GM23338 (cell line): ENCODE data around the gene VPS50. TPM values are rescaled to one million over a fixed set of nuclear protein-coding genes. Genes with fewer than 3 reads are reported as not detected.

Source experiments
- ATAC-seq: fragments of 200-7000 bp; cut with Tn5 transposase; 3 replicates; pipeline ENCODE4 v1.9.1; 2020
- DNase-seq: peaks from one replicate; pipeline ENCODE4 v3.0.0-alpha.2; 2015; ENCODE audit warnings: low spot score
- H2AFZ ChIP-seq: fragments of 200-600 bp; sonication (generic); 2 replicates; pipeline ENCODE4 v1.8.0; 2016; ENCODE audit warnings: antibody characterized with exemption, mild to moderate bottlenecking, moderate library complexity
- H3F3A ChIP-seq: fragments of 200-600 bp; sonication (generic); replicated peaks from 2 replicates; pipeline ENCODE4 v1.8.0; 2017; ENCODE audit warnings: antibody characterized with exemption, mixed run types, low read depth
- H3K27ac ChIP-seq: fragments of 200-600 bp; sonication (generic); 2 replicates; pipeline ENCODE4 v1.6.1; 2016; ENCODE audit warnings: low read depth
- H3K27me3 ChIP-seq: fragments of 200-600 bp; sonication (generic); 2 replicates; pipeline ENCODE4 v1.8.0; 2016; ENCODE audit warnings: mild to moderate bottlenecking, mixed run types, moderate library complexity; ENCODE audit not compliant: insufficient read depth
- H3K36me3 ChIP-seq: fragments of 200-600 bp; sonication (generic); 2 replicates; pipeline ENCODE4 v1.8.0; 2016; ENCODE audit warnings: mild to moderate bottlenecking; ENCODE audit not compliant: insufficient read depth
- H3K4me1 ChIP-seq: fragments of 200-600 bp; sonication (generic); 2 replicates; pipeline ENCODE4 v1.8.0; 2016; ENCODE audit warnings: mild to moderate bottlenecking, moderate library complexity; ENCODE audit not compliant: insufficient read depth
- H3K4me2 ChIP-seq: fragments of 200-600 bp; sonication (generic); 2 replicates; pipeline ENCODE4 v1.7.1; 2017; ENCODE audit warnings: mixed run types
- H3K4me3 ChIP-seq: fragments of 200-600 bp; sonication (generic); 2 replicates; pipeline ENCODE4 v1.6.1; 2016; ENCODE audit warnings: mixed run types
- H3K79me2 ChIP-seq: fragments of 200-600 bp; sonication (generic); replicated peaks from 2 replicates; pipeline ENCODE4 v1.8.0; 2017; ENCODE audit warnings: mild to moderate bottlenecking; ENCODE audit not compliant: insufficient read depth
- H3K9me2 ChIP-seq: fragments of 200-600 bp; sonication (generic); 2 replicates; pipeline ENCODE4 v1.8.0; 2017; ENCODE audit not compliant: insufficient read depth
- H4K20me1 ChIP-seq: fragments of 200-600 bp; sonication (generic); replicated peaks from 2 replicates; pipeline ENCODE4 v1.8.0; 2017; ENCODE audit warnings: mild to moderate bottlenecking; ENCODE audit not compliant: insufficient read depth
- H3K27ac Mint-ChIP-seq: 2 replicates; pipeline ENCODE4 v1.8.0; 2020; ENCODE audit warnings: inconsistent platforms, mild to moderate bottlenecking, moderate library complexity, mixed read lengths
- H3K27me3 Mint-ChIP-seq: 3 replicates; pipeline ENCODE4 v1.8.0; 2022; ENCODE audit warnings: low read depth, mild to moderate bottlenecking, moderate library complexity, mixed read lengths, inconsistent platforms; ENCODE audit not compliant: insufficient read depth, poor library complexity
- H3K36me3 Mint-ChIP-seq: 3 replicates; pipeline ENCODE4 v1.8.0; 2021; ENCODE audit warnings: low read depth, mild to moderate bottlenecking, inconsistent platforms, moderate library complexity, mixed read lengths
- H3K4me1 Mint-ChIP-seq: 3 replicates; pipeline ENCODE4 v1.8.0; 2020; ENCODE audit warnings: mild to moderate bottlenecking, inconsistent platforms, mixed read lengths
- H3K4me3 Mint-ChIP-seq: 3 replicates; pipeline ENCODE4 v1.8.0; 2021; ENCODE audit warnings: moderate library complexity, mild to moderate bottlenecking, inconsistent platforms, mixed read lengths
- H3K9me3 Mint-ChIP-seq: 3 replicates; pipeline ENCODE4 v1.8.0; 2020; ENCODE audit warnings: moderate library complexity, mild to moderate bottlenecking, inconsistent platforms, mixed read lengths
- CREB1 ChIP-seq: fragments of 250-450 bp; sonication (Bioruptor Pico); IDR thresholded peaks from 2 replicates; pipeline ENCODE4 v1.5.0; 2020; ENCODE audit warnings: low read depth, mild to moderate bottlenecking, moderate library complexity
- CTCF ChIP-seq, 2 experiments: fragments of 200-600 bp in 1 of 2; sonication (generic) in 1 of 2; conservative IDR thresholded peaks; 2 replicates each; pipeline versions ENCODE4 v1.5.1 to v1.6.1; 2016 to 2017; ENCODE audit warnings: antibody characterized with exemption in 2 of 2, low read depth in 2 of 2, mild to moderate bottlenecking in 2 of 2, moderate library complexity in 1 of 2
- ETS1 ChIP-seq: IDR thresholded peaks from 2 replicates; pipeline ENCODE4 v1.6.1; 2016; ENCODE audit warnings: antibody characterized with exemption
- EZH2 ChIP-seq: fragments of 200-600 bp; sonication (generic); IDR thresholded peaks from one replicate; pipeline ENCODE4 v1.8.0; 2017; ENCODE audit warnings: antibody characterized with exemption, mild to moderate bottlenecking, low read depth; ENCODE audit not compliant: unreplicated experiment
- EZH2phosphoT487 ChIP-seq: fragments of 200-600 bp; sonication (generic); IDR thresholded peaks from one replicate; pipeline ENCODE4 v1.8.1; 2018; ENCODE audit warnings: antibody characterized with exemption; ENCODE audit not compliant: unreplicated experiment
- JUNB ChIP-seq: IDR thresholded peaks from one replicate; pipeline ENCODE4 v1.6.1; 2016; ENCODE audit warnings: antibody characterized with exemption; ENCODE audit not compliant: unreplicated experiment
- NANOG ChIP-seq: IDR thresholded peaks from 2 replicates; pipeline ENCODE4 v1.6.1; 2016; ENCODE audit warnings: antibody characterized with exemption, borderline replicate concordance
- POLR2AphosphoS5 ChIP-seq: IDR thresholded peaks from 2 replicates; pipeline ENCODE4 v1.6.1; 2016; ENCODE audit warnings: antibody characterized with exemption, low read depth
- REST ChIP-seq: IDR thresholded peaks from one replicate; pipeline ENCODE4 v1.6.1; 2018; ENCODE audit warnings: antibody characterized with exemption; ENCODE audit not compliant: unreplicated experiment
- STAT1 ChIP-seq: IDR thresholded peaks from one replicate; pipeline ENCODE4 v1.6.1; 2016; ENCODE audit warnings: antibody characterized with exemption; ENCODE audit not compliant: unreplicated experiment
- ZNF114 ChIP-seq: fragments of 250-450 bp; sonication (Bioruptor Pico); IDR thresholded peaks from 2 replicates; pipeline ENCODE4 v1.5.0; 2020; ENCODE audit warnings: mild to moderate bottlenecking, moderate library complexity
- ZNF331 ChIP-seq: fragments of 250-450 bp; sonication (Bioruptor Pico); IDR thresholded peaks from 2 replicates; pipeline ENCODE4 v1.5.0; 2020; ENCODE audit warnings: low read depth, mild to moderate bottlenecking, moderate library complexity
- ZNF462 ChIP-seq: fragments of 250-450 bp; sonication (Bioruptor Pico); IDR thresholded peaks from 2 replicates; pipeline ENCODE4 v1.5.0; 2020; ENCODE audit warnings: mild to moderate bottlenecking, moderate library complexity
- polyA plus RNA-seq: library from polyadenylated mRNA; unstranded; fragments of >200 nt; fragmentation: Nextera tagmentation; extraction: Ambion mirVana; gene quantifications from 2 replicates; pipeline ENCODE4 v1.2.1, GENCODE V29; 2016
- total RNA-seq: library from RNA; depleted of rRNA; stranded (reverse); fragments of >200 nt; shearing (Covaris generic); gene quantifications from 2 replicates; pipeline ENCODE4 v1.2.3, GENCODE V29; 2014

Gene VPS50
- total and polyA plus RNA-seq, 2 experiments from 2014 or later, result 4.3 to 12.3 TPM

GRCh38 chr7:93327006-93327633 lies 95.0 kb downstream of the VPS50 start:
- Histone ChIP-seq H3K4me2 (no peak overlapping the region), H2AFZ (no peak overlapping the region), H3K4me3 (no peak overlapping the region), H3K27ac (no peak overlapping the region), H4K20me1 (no peaks in the 10 kb centered on the region), H3K79me2 (no peaks in the 10 kb centered on the region), H3K4me1 (no peaks in the 10 kb centered on the region), H3K27me3 (no peaks in the 10 kb centered on the region), H3F3A (no peaks in the 10 kb centered on the region), H3K9me2 (no peaks in the 10 kb centered on the region), H3K36me3 (no peaks in the 10 kb centered on the region)
- ATAC-seq (no peak), DNase-seq (no peak)
- TF ChIP-seq STAT1, result no peak
- no peak for TF ChIP-seq ZNF114
- TF ChIP-seq JUNB, result no peak
- TF ChIP-seq REST, result no peak
- TF ChIP-seq CREB1 (CRISPR knock-in tag), result no peak
- TF ChIP-seq EZH2, result no peak
- no peak for TF ChIP-seq EZH2phosphoT487
- TF ChIP-seq ZNF462 (CRISPR knock-in tag), result no peak
- TF ChIP-seq CTCF (conservative IDR thresholded peaks at IDR 0.05; ENCODE audit: low read depth in 2 of 2), result no peak
- TF ChIP-seq ZNF331 (CRISPR knock-in tag), result no peak
- no peak for TF ChIP-seq POLR2AphosphoS5
- no peak for TF ChIP-seq ETS1
- TF ChIP-seq NANOG, result no peak
- H3K9me3 Mint-ChIP-seq, result no peaks in the 10 kb centered on the region; the same call in 2 of the 3 replicates
- H3K27me3 Mint-ChIP-seq, result no peaks in the 10 kb centered on the region
- peaks cover 6% of the 10 kb centered on the region; the same call in 2 of the 3 replicates for H3K36me3 Mint-ChIP-seq
- H3K4me3 Mint-ChIP-seq, result no peak overlapping the region
- no peaks in the 10 kb centered on the region for H3K4me1 Mint-ChIP-seq
- H3K27ac Mint-ChIP-seq, result no peak overlapping the region
